ENCODE data around the gene B3GNT3.

DNA sequence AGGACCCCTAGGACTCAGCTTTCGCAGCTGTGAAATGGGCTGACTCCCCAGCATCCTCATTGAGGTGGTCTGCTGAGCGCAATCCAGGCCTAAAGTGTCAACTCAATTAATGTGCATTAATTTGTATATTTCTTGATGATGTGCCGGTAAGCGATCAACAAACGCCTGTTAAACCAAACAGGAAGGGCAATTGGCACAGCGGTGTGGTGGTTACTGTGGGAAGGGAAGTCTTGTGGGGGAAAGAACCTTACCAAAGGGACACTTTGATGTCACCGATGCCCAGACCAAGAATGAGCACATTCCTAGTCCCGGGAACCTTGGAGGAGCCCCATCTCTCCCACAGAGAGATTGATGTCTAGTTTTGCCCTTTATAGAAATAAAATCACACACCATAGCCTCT is 51.2 kb downstream of the B3GNT3 start:
- no peak for TF ChIP-seq EZH2 (IDR thresholded peaks at IDR 0.05; ENCODE audit: low read length, missing control alignments)
- TF ChIP-seq, protein P1, sequence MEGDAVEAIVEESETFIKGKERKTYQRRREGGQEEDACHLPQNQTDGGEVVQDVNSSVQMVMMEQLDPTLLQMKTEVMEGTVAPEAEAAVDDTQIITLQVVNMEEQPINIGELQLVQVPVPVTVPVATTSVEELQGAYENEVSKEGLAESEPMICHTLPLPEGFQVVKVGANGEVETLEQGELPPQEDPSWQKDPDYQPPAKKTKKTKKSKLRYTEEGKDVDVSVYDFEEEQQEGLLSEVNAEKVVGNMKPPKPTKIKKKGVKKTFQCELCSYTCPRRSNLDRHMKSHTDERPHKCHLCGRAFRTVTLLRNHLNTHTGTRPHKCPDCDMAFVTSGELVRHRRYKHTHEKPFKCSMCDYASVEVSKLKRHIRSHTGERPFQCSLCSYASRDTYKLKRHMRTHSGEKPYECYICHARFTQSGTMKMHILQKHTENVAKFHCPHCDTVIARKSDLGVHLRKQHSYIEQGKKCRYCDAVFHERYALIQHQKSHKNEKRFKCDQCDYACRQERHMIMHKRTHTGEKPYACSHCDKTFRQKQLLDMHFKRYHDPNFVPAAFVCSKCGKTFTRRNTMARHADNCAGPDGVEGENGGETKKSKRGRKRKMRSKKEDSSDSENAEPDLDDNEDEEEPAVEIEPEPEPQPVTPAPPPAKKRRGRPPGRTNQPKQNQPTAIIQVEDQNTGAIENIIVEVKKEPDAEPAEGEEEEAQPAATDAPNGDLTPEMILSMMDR (conservative IDR thresholded peaks at IDR 0.05 in 1 of 2, IDR thresholded peaks at IDR 0.05 in 1 of 2; ENCODE audit: low read depth in 1 of 2, low read length in 2 of 2): no peak

All from fibroblast of lung (primary cell).